ENCODE data around the gene TEFM.

Gene TEFM

GRCh38 chr17:30950669-30951399, 44.8 kb upstream of the TEFM start:
- Histone ChIP-seq H3F3A (ENCODE audit: insufficient read depth, low read length) (no peaks in the 10 kb centered on the region), H3K27me3 (ENCODE audit: insufficient read depth, low read length) (no peaks in the 10 kb centered on the region), H3K9me3 (ENCODE audit: low read length) (no peaks in the 10 kb centered on the region), H4K20me1 (ENCODE audit: insufficient read depth, low read length) (no peaks in the 10 kb centered on the region), H3K27ac (ENCODE audit: low read depth, low read length, poor library complexity, severe bottlenecking) (peak overlapping the region; percentile 52), H3K4me2 (ENCODE audit: low read length) (no peak overlapping the region), H3K9ac (ENCODE audit: low read length) (no peak overlapping the region), H3K9me2 (ENCODE audit: low read depth, low read length) (no peaks in the 10 kb centered on the region), H3K4me1 (ENCODE audit: insufficient read depth, low read length, severe bottlenecking) (peaks cover 46% of the 10 kb centered on the region), H2AFZ (ENCODE audit: low read length) (no peak overlapping the region), H3K36me3 (ENCODE audit: insufficient read depth, low read length) (no peaks in the 10 kb centered on the region), H3K79me2 (ENCODE audit: insufficient read depth, low read length) (no peaks in the 10 kb centered on the region), H3K4me3 (ENCODE audit: low read depth, low read length, poor library complexity, severe bottlenecking) (no peak overlapping the region)
- no peak for TF ChIP-seq EZH2 (IDR thresholded peaks at IDR 0.05; ENCODE audit: borderline replicate concordance, low read length)
- TF ChIP-seq, protein P1, sequence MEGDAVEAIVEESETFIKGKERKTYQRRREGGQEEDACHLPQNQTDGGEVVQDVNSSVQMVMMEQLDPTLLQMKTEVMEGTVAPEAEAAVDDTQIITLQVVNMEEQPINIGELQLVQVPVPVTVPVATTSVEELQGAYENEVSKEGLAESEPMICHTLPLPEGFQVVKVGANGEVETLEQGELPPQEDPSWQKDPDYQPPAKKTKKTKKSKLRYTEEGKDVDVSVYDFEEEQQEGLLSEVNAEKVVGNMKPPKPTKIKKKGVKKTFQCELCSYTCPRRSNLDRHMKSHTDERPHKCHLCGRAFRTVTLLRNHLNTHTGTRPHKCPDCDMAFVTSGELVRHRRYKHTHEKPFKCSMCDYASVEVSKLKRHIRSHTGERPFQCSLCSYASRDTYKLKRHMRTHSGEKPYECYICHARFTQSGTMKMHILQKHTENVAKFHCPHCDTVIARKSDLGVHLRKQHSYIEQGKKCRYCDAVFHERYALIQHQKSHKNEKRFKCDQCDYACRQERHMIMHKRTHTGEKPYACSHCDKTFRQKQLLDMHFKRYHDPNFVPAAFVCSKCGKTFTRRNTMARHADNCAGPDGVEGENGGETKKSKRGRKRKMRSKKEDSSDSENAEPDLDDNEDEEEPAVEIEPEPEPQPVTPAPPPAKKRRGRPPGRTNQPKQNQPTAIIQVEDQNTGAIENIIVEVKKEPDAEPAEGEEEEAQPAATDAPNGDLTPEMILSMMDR (IDR thresholded peaks at IDR 0.05; ENCODE audit: low read length) = no peak

DNA sequence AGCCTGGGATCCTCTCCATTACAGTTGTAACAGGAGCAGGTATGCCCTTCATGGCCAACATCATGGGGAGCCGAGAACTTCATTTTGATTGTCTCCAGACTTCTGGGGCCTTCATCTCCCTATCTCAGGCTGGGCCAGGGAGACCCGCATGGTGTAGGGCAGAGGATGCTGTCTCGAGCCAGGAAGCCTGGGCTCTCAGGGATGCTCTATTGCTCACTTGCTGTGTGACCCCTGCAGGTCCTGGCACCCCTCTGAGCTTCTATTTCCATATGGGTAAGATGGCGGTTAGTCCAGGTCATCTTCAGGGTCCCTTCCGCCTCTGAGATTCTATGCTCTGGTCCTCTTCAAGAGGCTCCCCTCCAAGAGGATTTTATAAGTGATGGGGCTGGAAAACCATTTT, 44.2 kb upstream of the TEFM start:
- Histone ChIP-seq H3K9ac (ENCODE audit: low read length) (no peak overlapping the region), H3K27ac (ENCODE audit: low read depth, low read length, poor library complexity, severe bottlenecking) (peak overlapping the region; percentile 52), H3K27me3 (ENCODE audit: insufficient read depth, low read length) (no peaks in the 10 kb centered on the region), H3K4me1 (ENCODE audit: insufficient read depth, low read length, severe bottlenecking) (peaks cover 46% of the 10 kb centered on the region), H3K36me3 (ENCODE audit: insufficient read depth, low read length) (no peaks in the 10 kb centered on the region), H2AFZ (ENCODE audit: low read length) (no peak overlapping the region), H3K4me2 (ENCODE audit: low read length) (no peak overlapping the region), H3K79me2 (ENCODE audit: insufficient read depth, low read length) (no peaks in the 10 kb centered on the region), H3K4me3 (ENCODE audit: low read depth, low read length, poor library complexity, severe bottlenecking) (no peak overlapping the region), H4K20me1 (ENCODE audit: insufficient read depth, low read length) (no peaks in the 10 kb centered on the region), H3K9me3 (ENCODE audit: low read length) (no peaks in the 10 kb centered on the region), H3K9me2 (ENCODE audit: low read depth, low read length) (no peaks in the 10 kb centered on the region), H3F3A (ENCODE audit: insufficient read depth, low read length) (no peaks in the 10 kb centered on the region)
- TF ChIP-seq EZH2 (IDR thresholded peaks at IDR 0.05; ENCODE audit: borderline replicate concordance, low read length) = no peak
- TF ChIP-seq, protein P1 (IDR thresholded peaks at IDR 0.05; ENCODE audit: low read length) = no peak

GRCh38 chr17:30947796-30948195, 41.8 kb upstream of the TEFM start:
- H3K9me2 ChIP-seq (ENCODE audit: low read depth, low read length) = no peaks in the 10 kb centered on the region

More at GRCh38 chr17:30947796-30948195, 41.8 kb upstream of the TEFM start:
- Histone ChIP-seq H3F3A (ENCODE audit: insufficient read depth, low read length) (no peaks in the 10 kb centered on the region), H3K4me2 (ENCODE audit: low read length) (no peak overlapping the region), H3K79me2 (ENCODE audit: insufficient read depth, low read length) (no peaks in the 10 kb centered on the region), H4K20me1 (ENCODE audit: insufficient read depth, low read length) (no peaks in the 10 kb centered on the region), H3K9me3 (ENCODE audit: low read length) (no peaks in the 10 kb centered on the region), H3K27me3 (ENCODE audit: insufficient read depth, low read length) (no peaks in the 10 kb centered on the region), H2AFZ (ENCODE audit: low read length) (no peak overlapping the region), H3K4me3 (ENCODE audit: low read depth, low read length, poor library complexity, severe bottlenecking) (no peak overlapping the region), H3K9ac (ENCODE audit: low read length) (no peak overlapping the region), H3K36me3 (ENCODE audit: insufficient read depth, low read length) (no peaks in the 10 kb centered on the region), H3K4me1 (ENCODE audit: insufficient read depth, low read length, severe bottlenecking) (peaks cover 23% of the 10 kb centered on the region), H3K27ac (ENCODE audit: low read depth, low read length, poor library complexity, severe bottlenecking) (no peak overlapping the region)
- TF ChIP-seq, protein P1 (IDR thresholded peaks at IDR 0.05; ENCODE audit: low read length) = no peak
- no peak for TF ChIP-seq EZH2 (IDR thresholded peaks at IDR 0.05; ENCODE audit: borderline replicate concordance, low read length)
